ENCODE measurements around the gene CHRND.

The CHRND gene

DNA sequence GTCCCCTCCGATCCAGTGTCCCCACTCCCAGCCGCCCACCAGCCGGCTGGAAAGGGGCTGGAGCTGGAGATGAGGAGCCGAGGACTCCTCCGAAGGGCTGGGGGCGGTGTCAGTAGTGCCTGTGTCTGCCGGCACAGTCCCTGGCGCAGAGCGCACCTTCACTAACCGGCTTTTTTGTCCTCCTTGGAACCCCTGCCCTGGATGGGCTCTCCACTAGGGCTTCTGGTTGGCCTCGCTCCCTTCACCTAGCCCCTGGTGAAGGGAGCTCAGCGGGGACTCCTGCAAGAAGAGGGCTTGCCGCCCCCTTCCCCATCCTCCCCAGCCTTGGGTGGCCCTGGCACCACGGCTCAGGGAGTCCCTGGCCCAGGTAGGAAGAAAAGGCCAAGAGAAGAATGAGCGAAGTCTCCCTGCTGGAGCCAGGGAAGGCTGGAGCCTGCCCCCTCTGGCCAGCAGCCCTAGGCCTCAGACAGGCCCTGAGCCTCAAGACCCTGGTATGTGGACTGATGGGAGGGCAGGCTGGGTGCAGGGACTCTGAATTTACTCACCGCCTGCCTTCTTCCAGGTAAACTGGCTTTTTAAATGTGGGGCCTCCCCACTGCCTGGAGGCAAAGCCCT, 37.8 kb upstream of the CHRND start:
- no peak for DNase-seq

DNA sequence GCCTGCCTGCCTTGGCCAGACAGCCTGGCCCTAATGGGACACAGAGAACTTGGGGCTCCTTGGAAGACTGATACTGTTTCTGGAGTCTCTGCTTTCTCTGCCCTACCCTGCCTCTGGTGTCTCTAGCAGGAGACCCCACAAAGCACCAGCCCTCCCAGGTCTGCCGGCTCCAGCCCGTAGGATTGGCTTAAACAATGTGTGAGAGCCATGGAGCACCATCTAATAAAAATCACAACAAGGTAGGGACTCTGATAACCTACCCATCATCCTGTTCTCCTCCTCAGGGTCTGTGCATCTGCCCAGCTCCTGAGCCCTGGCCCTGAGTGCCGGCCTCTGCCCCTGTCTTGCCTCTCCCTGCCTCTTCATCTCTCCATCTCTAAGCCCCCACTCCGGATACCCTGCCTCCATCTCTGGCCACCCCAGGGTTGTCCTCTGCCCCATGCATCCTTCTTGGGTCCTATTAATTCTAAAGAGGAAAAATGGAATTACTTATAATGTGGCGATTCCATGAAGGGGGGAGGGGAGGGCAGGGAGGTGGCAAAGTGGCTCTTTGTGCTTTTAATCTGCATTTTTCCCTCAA, 37.1 kb upstream of the CHRND start:
- no peak for DNase-seq

DNA sequence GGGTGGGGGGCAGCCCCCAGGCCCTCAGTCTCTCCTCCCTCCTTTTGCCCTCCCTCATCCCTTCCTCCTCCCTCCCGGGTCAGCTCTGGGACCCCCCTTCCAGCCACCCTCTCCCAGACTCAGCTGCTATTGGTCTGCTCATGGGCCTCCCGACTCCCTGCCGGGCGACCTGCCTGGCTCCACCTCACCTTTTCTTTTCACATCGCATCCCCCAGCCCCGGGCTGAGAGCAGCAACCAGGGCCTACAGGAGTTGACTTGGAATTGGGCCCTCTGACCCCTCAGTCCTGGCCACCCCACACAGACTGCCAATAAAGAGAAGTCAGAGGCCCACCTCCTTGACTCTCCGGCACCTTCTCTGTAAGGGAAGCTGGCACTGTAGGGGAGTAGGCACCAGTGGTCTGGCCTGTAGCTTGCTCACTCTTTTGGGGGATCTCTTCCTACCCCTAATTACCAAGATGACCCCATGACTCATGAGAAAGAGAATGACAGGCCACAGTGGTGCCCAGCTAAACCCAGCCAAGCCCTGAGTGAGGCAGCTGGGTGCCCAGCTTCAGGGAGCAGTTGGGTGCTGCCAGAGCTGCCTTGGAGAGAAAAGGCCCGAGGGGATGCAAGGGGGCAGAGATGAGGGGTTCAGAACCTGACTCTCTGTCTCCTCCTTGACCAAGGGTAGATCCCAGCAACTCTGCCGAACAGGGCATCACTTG, 36.3 kb upstream of the CHRND start:
- no peak for DNase-seq

DNA sequence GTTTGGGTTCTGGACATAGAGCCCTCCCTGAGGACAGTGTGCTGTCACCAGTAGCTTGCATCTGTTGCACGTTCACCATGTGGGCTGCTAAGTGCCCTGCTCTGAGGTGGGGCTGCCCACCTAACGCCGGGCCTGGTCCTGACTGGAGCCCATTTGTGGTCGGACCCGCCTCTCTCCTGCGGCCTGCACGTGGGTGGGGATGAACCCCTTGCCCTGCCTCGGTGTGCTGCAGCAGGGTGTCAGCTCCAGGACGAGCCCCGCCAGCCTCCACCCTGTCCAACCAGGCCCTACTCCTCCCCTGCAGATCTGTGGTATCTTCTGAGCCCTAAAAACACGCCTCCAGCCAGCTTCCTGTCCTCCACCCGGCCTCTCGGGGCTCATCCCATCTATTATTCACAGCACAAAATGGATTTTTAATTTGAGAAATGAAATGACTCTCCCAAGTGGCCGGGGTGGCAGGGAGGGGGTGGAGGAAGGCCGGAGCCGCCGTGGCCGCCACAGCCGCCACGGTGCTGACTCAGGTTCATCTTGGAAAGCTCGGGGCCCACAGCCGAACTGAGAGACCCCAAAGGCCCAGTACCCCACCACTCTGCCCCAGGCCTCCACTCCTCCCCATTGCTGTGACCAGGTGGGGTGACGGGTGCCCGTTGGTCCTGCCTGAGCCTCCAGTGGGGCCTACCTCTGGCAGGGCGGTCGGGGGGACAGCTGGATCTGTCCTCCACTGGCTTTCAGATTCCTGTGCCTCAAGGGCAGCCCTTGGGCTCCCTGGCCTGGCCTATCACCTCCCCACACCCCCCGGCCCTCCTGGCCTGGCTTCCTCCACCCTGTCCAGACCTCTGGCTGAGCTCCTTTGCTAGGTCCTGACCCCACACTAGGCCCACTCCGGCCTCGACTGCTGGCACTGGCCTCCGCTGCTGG, 35.5 kb upstream of the CHRND start:
- no peak for DNase-seq

DNA sequence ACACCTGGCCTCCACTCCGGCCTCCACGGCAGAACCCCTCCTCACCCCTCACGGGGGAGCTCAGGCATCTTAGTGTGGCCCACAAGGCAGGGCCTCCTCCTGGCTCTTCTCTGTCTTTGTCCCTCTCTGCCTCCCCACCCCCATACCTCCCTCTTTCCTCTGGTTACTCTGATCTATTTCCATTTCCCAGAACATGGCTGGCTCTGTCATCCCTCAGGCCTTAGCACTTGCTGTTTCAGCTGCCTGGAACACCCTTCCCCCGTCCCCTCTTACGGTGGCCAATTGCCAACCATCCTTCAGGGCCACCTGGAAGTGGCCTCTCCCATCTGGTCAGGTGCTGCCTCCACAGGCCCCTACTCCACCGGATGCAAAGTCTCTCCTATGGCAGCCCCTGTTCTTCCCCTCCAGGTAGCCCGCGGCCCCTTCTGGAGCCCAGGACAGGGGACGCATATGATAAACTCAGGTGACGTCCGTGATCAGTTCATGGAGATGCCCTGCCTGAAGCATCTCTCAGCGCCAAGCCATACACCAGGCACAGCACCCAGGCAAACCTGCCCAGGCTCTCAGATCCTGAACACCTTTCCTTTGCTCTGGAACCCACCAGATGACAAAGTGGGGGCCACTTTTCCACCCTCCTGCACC, 34.7 kb upstream of the CHRND start:
- no peak for DNase-seq

DNA sequence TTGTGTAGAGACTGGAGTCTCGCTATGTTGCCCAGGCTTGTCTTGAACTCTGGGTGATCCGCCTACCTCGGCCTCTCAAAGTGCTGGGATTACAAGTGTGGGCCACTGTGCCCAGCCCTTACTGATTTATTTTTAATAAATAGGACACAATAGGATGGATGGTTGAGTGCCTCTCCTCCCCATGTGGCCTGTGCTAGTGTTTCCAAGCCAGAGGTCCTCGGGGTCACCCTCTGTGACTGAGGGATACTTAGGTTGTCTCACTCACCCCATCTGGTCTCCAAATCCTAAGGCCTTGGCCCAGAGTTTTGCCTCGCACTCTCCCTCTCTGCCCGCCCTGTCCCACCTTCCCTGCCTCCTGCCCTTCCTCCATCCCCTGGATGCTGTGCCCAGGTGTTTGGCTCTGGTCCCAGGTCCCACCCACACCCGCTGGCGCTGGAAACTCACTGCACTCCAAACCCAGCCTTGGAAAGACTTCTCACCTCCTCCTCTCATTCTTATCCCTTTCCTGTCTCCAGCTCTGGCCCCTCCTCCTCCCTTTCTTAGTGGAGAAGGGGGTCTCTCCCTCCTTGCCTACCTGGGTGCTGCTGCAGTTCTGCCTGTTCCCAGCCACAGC, 33.6 kb upstream of the CHRND start:
- no peak for DNase-seq

GRCh38 chr2:232492963-232493700, 32.8 kb upstream of the CHRND start:
- no peak for DNase-seq

DNA sequence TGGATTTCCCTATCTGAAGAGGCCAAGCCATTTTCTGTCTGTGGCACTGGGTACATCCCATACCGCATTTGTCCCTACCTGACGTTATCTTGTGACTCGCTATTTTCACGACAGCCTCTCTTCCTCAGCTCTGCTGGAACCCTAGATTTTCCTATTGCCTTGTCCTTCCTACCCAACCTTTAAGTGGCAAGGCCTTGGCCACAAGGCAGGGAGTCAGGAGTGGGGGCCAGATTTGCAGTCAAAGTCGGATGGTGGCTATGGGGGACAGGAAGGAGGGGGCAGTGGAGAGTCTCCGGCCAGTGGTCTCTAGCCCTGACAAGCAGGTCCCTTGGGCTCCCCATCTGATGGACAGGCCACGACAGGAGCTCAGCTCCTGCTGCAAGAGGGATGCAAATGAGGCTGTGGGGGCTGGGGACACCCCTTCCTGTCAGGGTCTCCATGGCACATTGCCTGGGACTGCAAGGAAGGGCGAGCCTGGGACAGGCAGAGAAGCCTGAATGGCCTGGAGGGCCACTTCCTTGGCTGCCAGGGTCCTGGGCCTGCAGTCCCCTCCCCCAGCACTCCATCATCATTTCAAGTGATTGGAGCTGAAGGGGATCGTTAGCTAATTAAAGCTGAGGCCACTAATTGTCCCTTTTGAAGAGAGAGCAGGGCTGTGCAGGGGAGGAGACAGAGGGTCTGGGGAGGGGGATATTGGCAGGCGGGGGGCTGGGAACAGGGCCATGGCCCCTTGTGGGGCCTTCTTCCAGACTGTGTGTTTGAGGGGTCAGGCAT, 32.1 kb upstream of the CHRND start:
- no peak for DNase-seq

- DNase-seq, result no peak
These were observed 31.4 kb upstream of the CHRND start for GRCh38 chr2:232494542-232494941.

GRCh38 chr2:232495292-232495691, 30.7 kb upstream of the CHRND start:
- DNase-seq, result no peak

DNA sequence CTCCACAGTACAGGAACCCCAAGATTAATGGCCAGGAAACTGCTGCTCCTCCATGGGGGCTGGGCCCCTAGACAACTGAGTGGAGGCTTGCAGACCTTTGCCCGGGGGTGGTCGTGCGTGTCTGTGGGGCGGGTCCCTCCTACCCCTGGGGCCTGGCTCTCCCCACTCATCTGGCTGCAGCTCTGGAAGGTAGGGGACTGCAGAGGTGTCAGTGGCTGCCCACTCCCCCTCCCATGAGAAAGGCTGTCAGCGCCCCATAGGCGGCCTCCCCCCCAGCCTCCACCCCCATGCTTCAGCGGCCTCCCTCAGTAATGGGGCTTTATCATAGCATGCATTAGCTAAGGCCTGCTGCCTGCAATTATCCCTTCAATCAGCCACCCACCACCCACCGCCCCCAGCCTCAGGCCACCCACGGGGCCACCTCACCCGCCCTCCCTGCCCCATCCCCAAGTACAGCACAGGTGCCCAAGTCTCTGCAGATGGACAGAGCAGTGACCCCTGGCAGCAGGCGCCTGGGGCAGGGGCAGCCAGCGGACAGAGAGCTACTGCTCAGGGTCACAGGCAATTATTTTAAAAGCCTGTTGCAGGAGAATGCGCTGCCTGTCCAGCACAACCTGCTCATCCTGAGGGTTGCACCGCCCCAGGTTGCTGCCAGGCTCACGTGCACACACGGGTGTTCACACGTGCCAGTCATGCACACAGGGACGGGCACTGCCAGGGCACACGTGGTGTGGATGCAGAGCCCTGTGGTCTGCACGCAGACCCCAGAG, 29.3 kb upstream of the CHRND start:
- no peak for DNase-seq

DNA sequence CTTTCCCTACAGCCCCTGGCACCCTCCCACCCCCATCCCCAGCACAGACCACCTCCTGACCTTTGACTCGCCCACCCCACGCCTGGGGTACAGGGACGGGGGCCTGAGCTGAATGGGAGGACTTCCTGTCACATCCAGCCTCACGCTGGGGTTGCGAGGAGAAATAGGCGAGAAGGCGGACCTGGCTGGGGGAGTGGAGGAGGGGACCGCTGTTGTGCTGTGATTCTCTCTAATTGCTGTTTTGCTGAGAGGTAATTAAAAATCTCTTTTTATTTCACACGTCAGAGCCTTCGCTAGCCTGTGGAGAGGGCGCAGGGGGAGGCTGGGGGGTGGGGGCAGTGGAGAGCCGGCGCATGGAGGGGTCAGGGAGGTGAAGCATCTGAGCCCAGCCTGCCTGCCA, 28.6 kb upstream of the CHRND start:
- DNase-seq, result no peak

- no peak for DNase-seq
These were observed 27.5 kb upstream of the CHRND start for GRCh38 chr2:232498452-232498851.

DNA sequence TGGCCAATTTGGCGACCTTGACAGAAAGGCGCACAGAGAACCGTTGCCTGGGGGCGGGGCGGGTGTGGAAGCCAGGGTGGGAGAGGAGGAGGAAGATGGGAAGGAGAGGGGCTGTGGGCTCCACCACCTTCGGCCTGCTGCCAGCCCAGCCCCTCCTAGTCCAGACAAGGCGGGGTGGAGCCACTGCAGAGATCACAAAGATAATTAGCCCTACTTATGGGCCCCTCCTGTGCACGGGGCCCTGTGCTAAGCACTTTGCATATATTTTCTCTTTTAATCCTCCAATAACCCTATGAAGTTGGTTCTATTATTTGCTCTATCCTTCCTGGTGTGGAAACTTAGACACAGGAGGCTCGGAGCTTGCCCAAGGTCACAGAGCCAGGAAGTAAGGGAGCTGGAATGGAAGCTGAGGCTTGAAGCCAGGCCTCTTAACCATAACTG, 24.6 kb upstream of the CHRND start:
- no peak for DNase-seq

DNA sequence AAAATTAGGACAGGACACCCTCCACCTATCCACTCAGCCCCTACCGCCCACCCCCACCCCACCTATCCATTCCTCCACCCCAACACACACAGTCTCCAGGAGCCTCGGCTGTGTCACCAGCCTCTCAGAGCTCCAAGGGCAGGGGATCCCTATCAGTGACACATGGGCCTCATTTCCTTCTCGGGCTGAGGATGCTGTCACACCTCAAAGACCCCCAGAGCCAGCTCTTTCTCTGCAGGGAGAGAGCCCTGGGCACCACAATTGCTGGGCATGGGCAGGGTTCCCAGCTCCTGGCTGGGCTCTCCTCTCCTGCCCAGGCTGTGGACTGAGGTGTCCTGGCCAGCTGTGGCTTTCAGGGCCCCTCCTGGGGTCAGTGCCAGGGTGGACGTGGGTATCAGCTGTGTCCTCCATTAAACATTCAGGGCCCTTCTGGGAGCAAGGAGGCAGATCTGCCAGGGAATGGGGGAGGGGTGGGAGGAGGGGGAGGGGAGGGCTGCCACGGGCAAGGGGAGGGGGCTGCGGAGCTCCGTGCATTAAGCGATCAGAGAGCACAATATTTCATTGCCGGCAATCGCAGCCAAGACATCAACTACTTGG, 24.1 kb upstream of the CHRND start:
- no peak for DNase-seq

GRCh38 chr2:232502511-232502910, 23.4 kb upstream of the CHRND start:
- DNase-seq, result peak in 1 of 2 donors; percentile 38

DNA sequence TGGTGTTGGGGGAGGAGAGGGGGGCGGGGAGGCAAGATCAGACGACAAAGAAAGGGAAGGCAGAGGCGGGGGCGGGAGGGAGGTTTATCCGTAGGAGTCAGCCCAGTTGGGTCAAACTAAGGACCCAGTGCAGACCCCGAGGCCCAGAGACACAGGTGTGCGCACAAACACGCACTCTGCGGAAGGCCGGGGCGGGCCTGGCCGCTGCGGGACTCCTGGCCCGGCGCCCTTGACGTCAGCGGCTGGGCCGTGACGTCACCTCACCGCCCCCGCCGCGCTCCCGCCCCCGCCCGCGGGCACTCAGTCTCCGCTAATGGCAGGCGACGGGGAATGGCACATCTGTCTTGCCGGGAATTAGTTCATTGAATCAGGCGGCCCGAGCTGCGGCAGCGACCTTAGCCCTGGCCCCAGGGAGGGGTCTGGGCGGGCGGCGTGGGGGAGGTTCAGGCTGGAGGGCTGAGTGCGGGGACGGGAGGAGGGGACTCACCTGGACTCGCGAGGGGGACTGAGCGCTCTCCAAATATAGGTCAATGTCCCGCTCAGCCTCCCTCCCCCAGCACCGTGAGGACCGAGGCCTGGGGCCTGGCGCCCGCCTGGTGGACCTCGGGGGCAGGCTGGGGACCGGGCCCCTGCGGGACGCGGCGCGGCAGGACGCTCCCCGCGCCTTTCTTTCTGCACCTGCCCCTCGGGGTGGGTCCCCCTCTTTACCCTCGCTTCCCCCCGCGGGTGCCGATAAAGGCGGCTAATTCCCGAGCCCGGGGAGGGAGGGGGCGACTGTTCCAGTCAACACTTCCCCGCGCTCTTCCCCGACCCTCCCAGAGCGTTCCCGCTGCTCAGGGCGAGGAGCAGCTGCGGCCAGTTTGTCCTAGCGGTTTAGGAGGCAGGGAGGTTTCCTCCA, 22.8 kb upstream of the CHRND start:
- peak; percentile 12 to 51 for DNase-seq

GRCh38 chr2:232503809-232504323, 22.1 kb upstream of the CHRND start:
- no peak for DNase-seq
